Measurements from ENCODE around the gene MS4A7.

DNA sequence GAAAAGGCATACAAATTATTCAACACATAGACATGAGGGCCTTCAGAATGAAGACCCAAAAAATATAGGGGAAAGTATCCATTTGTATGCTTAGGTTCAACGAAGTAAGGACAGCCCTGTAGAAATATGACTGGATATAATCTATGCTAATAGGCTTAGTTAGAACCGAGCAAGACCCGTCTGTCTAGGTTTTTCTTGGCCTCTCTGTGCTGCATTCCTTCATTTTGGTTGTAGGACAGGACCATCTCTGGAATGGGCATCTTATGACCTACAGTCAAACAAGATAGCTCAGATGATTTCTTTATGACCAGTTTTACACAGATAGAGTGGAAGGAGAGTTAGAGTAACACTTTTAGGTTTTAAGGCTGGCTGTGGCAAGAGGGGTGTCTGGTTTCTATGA, 5.6 kb upstream of the MS4A7 start:
- TF ChIP-seq, protein P1, sequence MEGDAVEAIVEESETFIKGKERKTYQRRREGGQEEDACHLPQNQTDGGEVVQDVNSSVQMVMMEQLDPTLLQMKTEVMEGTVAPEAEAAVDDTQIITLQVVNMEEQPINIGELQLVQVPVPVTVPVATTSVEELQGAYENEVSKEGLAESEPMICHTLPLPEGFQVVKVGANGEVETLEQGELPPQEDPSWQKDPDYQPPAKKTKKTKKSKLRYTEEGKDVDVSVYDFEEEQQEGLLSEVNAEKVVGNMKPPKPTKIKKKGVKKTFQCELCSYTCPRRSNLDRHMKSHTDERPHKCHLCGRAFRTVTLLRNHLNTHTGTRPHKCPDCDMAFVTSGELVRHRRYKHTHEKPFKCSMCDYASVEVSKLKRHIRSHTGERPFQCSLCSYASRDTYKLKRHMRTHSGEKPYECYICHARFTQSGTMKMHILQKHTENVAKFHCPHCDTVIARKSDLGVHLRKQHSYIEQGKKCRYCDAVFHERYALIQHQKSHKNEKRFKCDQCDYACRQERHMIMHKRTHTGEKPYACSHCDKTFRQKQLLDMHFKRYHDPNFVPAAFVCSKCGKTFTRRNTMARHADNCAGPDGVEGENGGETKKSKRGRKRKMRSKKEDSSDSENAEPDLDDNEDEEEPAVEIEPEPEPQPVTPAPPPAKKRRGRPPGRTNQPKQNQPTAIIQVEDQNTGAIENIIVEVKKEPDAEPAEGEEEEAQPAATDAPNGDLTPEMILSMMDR (conservative IDR thresholded peaks at IDR 0.05; ENCODE audit: low read length) = no peak
- TF ChIP-seq EZH2phosphoT487 (IDR thresholded peaks at IDR 0.05; ENCODE audit: borderline replicate concordance) = no peak
